Neural progenitor cell (in vitro differentiated cells): ENCODE data around the gene RAB3GAP2.
"Not testable (repeated sequence)": the region's sequence is repeated elsewhere in the genome, so short reads cannot be mapped to it uniquely, and the experiment has no call there.

Experiments
- EZH2 ChIP-seq: fragments of 200-600 bp; sonication (generic); IDR thresholded peaks from 2 replicates; pipeline ENCODE4 v1.6.1; 2017; ENCODE audit warnings: antibody characterized with exemption, mild to moderate bottlenecking, moderate library complexity
- EZH2phosphoT487 ChIP-seq: fragments of 200-600 bp; sonication (generic); IDR thresholded peaks from 2 replicates; pipeline ENCODE4 v1.6.1; 2017; ENCODE audit warnings: antibody characterized with exemption
- TF ChIP-seq, protein P1 (sequence below): fragments of 200-600 bp; sonication (generic); IDR thresholded peaks from 2 replicates; pipeline ENCODE4 v1.5.1; 2017; ENCODE audit warnings: antibody characterized with exemption, mild to moderate bottlenecking

DNA sequence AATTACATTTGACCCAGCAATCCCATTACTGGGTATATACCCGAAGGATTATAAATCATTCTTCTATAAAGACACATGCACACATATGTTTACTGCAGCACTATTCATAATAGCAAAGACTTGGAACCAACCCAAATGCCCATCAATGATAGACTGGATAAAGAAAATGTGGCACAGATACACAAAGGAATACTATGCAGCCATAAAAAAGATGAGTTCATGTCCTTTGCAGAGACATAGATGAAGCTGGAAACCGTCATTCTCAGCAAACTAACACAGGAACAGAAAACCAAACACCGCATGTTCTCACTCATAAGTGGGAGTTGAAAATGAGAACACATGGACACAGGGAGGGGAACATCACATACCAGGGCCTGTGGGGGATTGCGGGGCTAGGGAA lies 102.4 kb downstream of the RAB3GAP2 start:
- TF ChIP-seq, protein P1, sequence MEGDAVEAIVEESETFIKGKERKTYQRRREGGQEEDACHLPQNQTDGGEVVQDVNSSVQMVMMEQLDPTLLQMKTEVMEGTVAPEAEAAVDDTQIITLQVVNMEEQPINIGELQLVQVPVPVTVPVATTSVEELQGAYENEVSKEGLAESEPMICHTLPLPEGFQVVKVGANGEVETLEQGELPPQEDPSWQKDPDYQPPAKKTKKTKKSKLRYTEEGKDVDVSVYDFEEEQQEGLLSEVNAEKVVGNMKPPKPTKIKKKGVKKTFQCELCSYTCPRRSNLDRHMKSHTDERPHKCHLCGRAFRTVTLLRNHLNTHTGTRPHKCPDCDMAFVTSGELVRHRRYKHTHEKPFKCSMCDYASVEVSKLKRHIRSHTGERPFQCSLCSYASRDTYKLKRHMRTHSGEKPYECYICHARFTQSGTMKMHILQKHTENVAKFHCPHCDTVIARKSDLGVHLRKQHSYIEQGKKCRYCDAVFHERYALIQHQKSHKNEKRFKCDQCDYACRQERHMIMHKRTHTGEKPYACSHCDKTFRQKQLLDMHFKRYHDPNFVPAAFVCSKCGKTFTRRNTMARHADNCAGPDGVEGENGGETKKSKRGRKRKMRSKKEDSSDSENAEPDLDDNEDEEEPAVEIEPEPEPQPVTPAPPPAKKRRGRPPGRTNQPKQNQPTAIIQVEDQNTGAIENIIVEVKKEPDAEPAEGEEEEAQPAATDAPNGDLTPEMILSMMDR: not testable (repeated sequence)
- not testable (repeated sequence) for TF ChIP-seq EZH2, EZH2phosphoT487
